VCaP (cell line): ENCODE results near the gene SNX32.
A peak's percentile ranks its signal among the peaks of the same experiment; 100 is the strongest.

ENCODE experiments used
- H3K27ac ChIP-seq: fragments of 450-650 bp; 2 replicates; pipeline ENCODE4 v1.5.1; 2017
- CTCF ChIP-seq: fragments of 450-650 bp; conservative IDR thresholded peaks from 2 replicates; pipeline ENCODE4 v1.5.1; 2017; ENCODE audit warnings: mild to moderate bottlenecking, moderate library complexity

The SNX32 gene

DNA sequence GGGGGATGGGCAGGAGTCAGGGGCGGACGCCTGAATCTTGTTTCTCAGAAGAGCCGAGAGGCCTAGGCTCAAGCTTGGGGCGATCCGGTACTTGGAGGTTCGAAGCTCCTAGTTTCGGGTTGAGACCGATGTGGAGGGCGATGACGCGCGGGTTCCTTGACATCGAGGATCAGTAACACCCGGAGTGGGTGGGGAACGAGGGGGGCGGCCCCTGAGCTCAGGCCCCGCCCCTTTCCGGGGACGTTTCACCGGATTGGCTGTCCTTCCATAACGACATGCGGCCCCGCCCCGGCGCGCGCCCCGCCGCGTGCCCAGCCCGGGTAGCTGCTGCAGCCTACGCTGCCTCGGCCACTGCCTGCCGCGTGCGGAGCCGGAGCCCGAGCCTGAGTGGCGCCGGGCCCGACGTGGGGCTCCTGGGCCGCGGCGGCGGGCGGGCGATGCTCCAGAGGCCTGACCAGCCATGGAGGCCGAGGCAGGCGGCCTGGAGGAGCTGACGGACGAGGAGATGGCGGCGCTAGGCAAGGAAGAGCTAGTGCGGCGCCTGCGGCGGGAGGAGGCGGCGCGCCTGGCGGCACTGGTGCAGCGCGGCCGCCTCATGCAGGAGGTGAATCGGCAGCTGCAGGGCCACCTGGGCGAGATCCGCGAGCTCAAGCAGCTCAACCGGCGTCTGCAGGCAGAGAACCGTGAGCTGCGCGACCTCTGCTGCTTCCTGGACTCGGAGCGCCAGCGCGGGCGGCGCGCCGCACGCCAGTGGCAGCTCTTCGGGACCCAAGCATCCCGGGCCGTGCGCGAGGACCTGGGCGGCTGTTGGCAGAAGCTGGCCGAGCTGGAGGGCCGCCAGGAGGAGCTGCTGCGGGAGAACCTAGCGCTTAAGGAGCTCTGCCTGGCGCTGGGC is 56.8 kb downstream of the SNX32 start, which contains the start of gene CCDC85B:
CCDC85B (plus strand) TSS at position 350 of the 895 bp plus-strand sequence; CDS start at position 461, 111 bp downstream.
- peak within 1 kb of the TSS; percentile 94 for H3K27ac ChIP-seq
- peak; percentile 42 for TF ChIP-seq CTCF

- H3K27ac ChIP-seq, result peak overlapping the region; percentile 94
- peak; percentile 1; the same call in 1 of the 2 replicates for TF ChIP-seq CTCF
Measured at GRCh38 chr11:65891219-65892136, 57.7 kb downstream of the SNX32 start.

DNA sequence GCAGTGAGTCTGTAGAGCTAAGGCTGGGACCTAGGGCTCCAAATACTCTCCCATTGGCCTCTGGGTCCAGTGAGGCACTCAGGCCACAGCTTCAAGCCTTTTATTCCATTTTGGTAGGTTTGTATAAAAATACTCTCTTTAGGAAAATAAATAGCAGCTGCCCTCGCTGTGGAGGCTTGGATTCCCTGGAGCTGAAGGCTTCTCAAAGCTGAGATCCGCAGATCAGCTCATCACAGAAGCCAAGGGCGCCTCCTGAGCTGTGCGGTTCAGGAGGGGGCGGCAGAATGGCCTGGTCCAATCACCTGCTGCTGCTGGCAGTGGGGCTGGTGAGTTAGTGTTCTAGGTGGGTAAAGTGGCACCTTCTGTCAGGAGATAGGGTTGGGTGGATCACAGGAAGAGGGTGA is 58.4 kb downstream of the SNX32 start:
- H3K27ac ChIP-seq, result peak overlapping the region; percentile 94; the same call in 1 of the 2 replicates

- TF ChIP-seq CTCF, result no peak
- peak overlapping the region; percentile 40; the same call in 1 of the 2 replicates for H3K27ac ChIP-seq
Measured at GRCh38 chr11:65892661-65893317, 59.0 kb downstream of the SNX32 start.

DNA sequence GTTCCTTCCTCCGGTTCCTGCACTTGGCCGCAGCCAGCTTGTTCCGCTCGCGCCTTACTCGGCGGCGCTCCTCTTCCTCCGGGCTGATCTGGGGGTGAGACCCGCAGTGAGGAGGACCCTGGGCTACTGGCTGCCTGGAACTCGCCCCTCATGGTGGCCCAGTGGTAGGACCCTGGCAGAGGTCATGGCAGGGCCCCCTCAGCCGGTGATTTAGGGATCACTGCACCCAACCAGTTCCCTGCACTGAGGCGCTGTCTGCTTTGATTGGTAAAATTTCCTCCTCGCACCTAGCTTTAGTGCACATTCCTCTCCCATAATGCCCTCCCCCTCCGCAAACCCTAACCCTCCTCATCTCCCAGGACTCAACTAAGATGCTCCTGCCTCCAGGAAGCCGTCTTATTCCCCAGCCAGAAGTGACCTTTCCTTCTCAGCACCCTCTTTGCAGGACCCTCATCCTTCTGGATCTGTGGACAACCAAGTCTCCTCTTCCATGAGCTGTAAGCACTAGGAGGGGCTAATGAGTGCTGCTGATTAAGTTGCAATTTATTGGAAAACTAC is 60.4 kb downstream of the SNX32 start:
- H3K27ac ChIP-seq, result peak overlapping the region; percentile 40
- TF ChIP-seq CTCF, result no peak

DNA sequence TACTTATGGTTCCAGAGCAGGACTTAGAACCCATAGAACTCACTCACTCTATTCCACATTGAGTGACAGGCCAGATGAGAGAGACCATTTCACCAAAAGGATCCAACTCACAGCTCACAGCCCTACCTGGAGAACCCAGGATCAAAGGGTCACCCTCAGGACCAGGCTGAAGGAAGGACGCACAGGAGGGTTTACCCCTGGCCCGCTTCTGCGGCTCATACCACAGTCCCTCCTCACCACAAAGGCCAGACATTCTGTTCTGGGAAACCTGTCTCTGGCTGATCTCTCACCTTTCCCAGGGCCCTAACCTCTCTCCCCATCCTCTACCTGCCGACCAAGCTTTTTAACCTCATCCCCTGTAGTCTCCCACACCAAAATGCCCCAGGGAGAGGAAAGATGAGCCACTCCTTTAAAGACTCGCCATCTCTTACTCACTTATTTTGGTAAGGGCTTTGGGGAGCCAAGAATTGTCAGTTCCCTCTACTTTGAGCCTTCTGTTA is 61.8 kb downstream of the SNX32 start:
- no peak for TF ChIP-seq CTCF
- H3K27ac ChIP-seq, result no peak overlapping the region
